Keratinocyte (primary cell): ENCODE data around the gene KRT38. TPM values are rescaled to one million over a fixed set of nuclear protein-coding genes. Genes with fewer than 3 reads are reported as not detected.
A peak's percentile ranks its signal among the peaks of the same experiment; 100 is the strongest.

Experiments used
- DNase-seq: peaks from one replicate; pipeline ENCODE4 v3.0.0-alpha.2; 2011; ENCODE audit warnings: low read depth, missing footprints, low spot score
- FAIRE-seq: peaks from 2 replicates; lab custom pipeline; 2011; peaks lifted over from hg19 to GRCh38; lab: Jason Lieb, UNC
- H2AFZ ChIP-seq: 2 replicates; pipeline ENCODE4 v1.6.0; 2012; ENCODE audit warnings: low read length, control low read depth, inconsistent platforms; ENCODE audit not compliant: control insufficient read depth
- H3K27ac ChIP-seq: 2 replicates; pipeline ENCODE4 v1.5.1; 2011; ENCODE audit warnings: low read length; ENCODE audit not compliant: control insufficient read depth, insufficient read depth
- H3K27me3 ChIP-seq: 3 replicates; pipeline ENCODE4 v1.6.0; 2011; ENCODE audit warnings: low read length; ENCODE audit not compliant: control insufficient read depth, insufficient read depth; ENCODE audit errors: extremely low read depth
- H3K36me3 ChIP-seq, 2 experiments: 2 replicates in 1 of 2; 3 replicates in 1 of 2; pipeline ENCODE4 v1.5.1; 2011; ENCODE audit warnings: low read length in 2 of 2, mild to moderate bottlenecking in 1 of 2; ENCODE audit not compliant: control insufficient read depth in 2 of 2, insufficient read depth in 2 of 2; ENCODE audit errors: extremely low read depth in 1 of 2
- H3K4me1 ChIP-seq: 3 replicates; pipeline ENCODE4 v1.5.1; 2011; ENCODE audit warnings: low read length; ENCODE audit not compliant: control insufficient read depth, insufficient read depth; ENCODE audit errors: extremely low read depth
- H3K4me2 ChIP-seq: 3 replicates; pipeline ENCODE4 v1.6.0; 2011; ENCODE audit warnings: low read depth, low read length; ENCODE audit not compliant: control insufficient read depth, insufficient read depth; ENCODE audit errors: extremely low read depth
- H3K4me3 ChIP-seq, 3 experiments: fragments of 200-600 bp in 1 of 3; sonication (generic) in 1 of 3; 2 replicates in 2 of 3; 3 replicates in 1 of 3; pipeline ENCODE4 v1.5.1; 2011 to 2016; ENCODE audit warnings: low read length in 3 of 3, mild to moderate bottlenecking in 3 of 3, control low read depth in 2 of 3, inconsistent platforms in 1 of 3, low read depth in 1 of 3, mixed read lengths in 1 of 3, mixed run types in 1 of 3, moderate library complexity in 1 of 3; ENCODE audit not compliant: control insufficient read depth in 2 of 3, insufficient read depth in 2 of 3; ENCODE audit errors: extremely low read depth in 1 of 3
- H3K79me2 ChIP-seq: 2 replicates; pipeline ENCODE4 v1.6.0; 2012; ENCODE audit warnings: low read length; ENCODE audit not compliant: control insufficient read depth, insufficient read depth
- H3K9ac ChIP-seq: 3 replicates; pipeline ENCODE4 v1.6.0; 2011; ENCODE audit warnings: low read length; ENCODE audit not compliant: control insufficient read depth, insufficient read depth; ENCODE audit errors: extremely low read depth
- H3K9me1 ChIP-seq: 3 replicates; pipeline ENCODE4 v1.6.0; 2011; ENCODE audit warnings: low read length; ENCODE audit not compliant: control insufficient read depth, insufficient read depth; ENCODE audit errors: extremely low read depth
- H3K9me3 ChIP-seq: 2 replicates; pipeline ENCODE4 v1.5.1; 2012; ENCODE audit warnings: low read depth, low read length; ENCODE audit not compliant: control insufficient read depth
- H4K20me1 ChIP-seq: 3 replicates; pipeline ENCODE4 v1.6.0; 2011; ENCODE audit warnings: low read length; ENCODE audit not compliant: control insufficient read depth, insufficient read depth; ENCODE audit errors: extremely low read depth
- CTCF ChIP-seq, 3 experiments: IDR thresholded peaks in 1 of 3; conservative IDR thresholded peaks in 1 of 3; optimal IDR thresholded peaks in 1 of 3; 2 replicates in 2 of 3; 3 replicates in 1 of 3; pipeline versions ENCODE3 to v1.5.1; 2011; ENCODE audit warnings: low read length in 3 of 3, mild to moderate bottlenecking in 3 of 3, moderate library complexity in 2 of 3, control low read depth in 1 of 3, inconsistent platforms in 1 of 3; ENCODE audit not compliant: insufficient read depth in 2 of 3; ENCODE audit errors: extremely low read depth in 1 of 3
- EZH2 ChIP-seq: IDR thresholded peaks from one replicate; pipeline ENCODE4 v1.6.1; 2012; ENCODE audit warnings: inconsistent platforms, mild to moderate bottlenecking, low read length, moderate library complexity
- dilution Hi-C: fragments of 300-500 bp; cut with MboI; formaldehyde crosslinking; loops from one replicate; pipeline ENCODE4 v1.7.0; 2020; ENCODE audit warnings: low sequenced_read_pairs; ENCODE audit not compliant: extremely low pct_ligation_motif_present
- polyA plus RNA-seq, 5 experiments: library from polyadenylated mRNA; depleted of rRNA in 3 of 5; stranded (reverse) in 3 of 5; stranded (forward) in 1 of 5; unstranded in 1 of 5; fragments of >200 nt; gene quantifications; 1 replicate in 1 of 5; 2 replicates in 3 of 5; 3 replicates in 1 of 5; pipeline versions ENCODE4 v1.2.1 to v1.2.3, GENCODE V29; 2011 to 2012; ENCODE audit warnings: missing spikeins in 2 of 5, low read depth in 1 of 5, low replicate concordance in 1 of 5

Gene KRT38
- polyA plus RNA-seq, 1 donor (not counting 4 experiments of a cell fraction or from before 2014, with no cell fraction given) = not detected

GRCh38 chr17:41394254-41394996 is 46.4 kb downstream of the KRT38 start:
- Histone ChIP-seq H3K36me3 (peaks cover 0 to 1% of the 10 kb centered on the region in 2 experiments), H3K79me2 (peaks cover 11% of the 10 kb centered on the region), H4K20me1 (no peaks in the 10 kb centered on the region), H3K4me3 (peak overlapping the region; percentile 8 to 29 (median 29)), H3K9ac (peak overlapping the region; percentile 67), H3K9me1 (no peaks in the 10 kb centered on the region), H3K4me2 (peak overlapping the region; percentile 73), H3K27ac (peak overlapping the region; percentile 95), H3K9me3 (no peaks in the 10 kb centered on the region), H3K27me3 (no peaks in the 10 kb centered on the region), H2AFZ (no peak overlapping the region), H3K4me1 (peaks cover 60% of the 10 kb centered on the region)
- peak; percentile 100 for FAIRE-seq
- TF ChIP-seq EZH2 = no peak
- TF ChIP-seq CTCF (optimal IDR thresholded peaks at IDR 0.05 in 1 of 3, IDR thresholded peaks at IDR 0.05 in 1 of 3, conservative IDR thresholded peaks at IDR 0.05 in 1 of 3; ENCODE audit: extremely low read depth in 1 of 3, insufficient read depth in 2 of 3, low read length in 3 of 3) = no peak
- peak; percentile 88 for DNase-seq
- dilution Hi-C loops = no loop called here

- peaks cover 60% of the 10 kb centered on the region for H3K4me1 ChIP-seq
- peak overlapping the region in 1 of 3 experiments; percentile 29 for H3K4me3 ChIP-seq
- no peaks in the 10 kb centered on the region for H4K20me1 ChIP-seq
- H3K27me3 ChIP-seq = no peaks in the 10 kb centered on the region
- H3K4me2 ChIP-seq = peak overlapping the region; percentile 73
- no peak for DNase-seq
- H3K9me1 ChIP-seq = no peaks in the 10 kb centered on the region
- H3K9ac ChIP-seq = peak overlapping the region; percentile 67
- H3K36me3 ChIP-seq = peaks cover 0 to 1% of the 10 kb centered on the region in 2 experiments
- dilution Hi-C loops = no loop called here
- no peaks in the 10 kb centered on the region for H3K9me3 ChIP-seq
- no peak for TF ChIP-seq EZH2
- no peak for TF ChIP-seq CTCF (optimal IDR thresholded peaks at IDR 0.05 in 1 of 3, IDR thresholded peaks at IDR 0.05 in 1 of 3, conservative IDR thresholded peaks at IDR 0.05 in 1 of 3; ENCODE audit: extremely low read depth in 1 of 3, insufficient read depth in 2 of 3, low read length in 3 of 3)
- H3K27ac ChIP-seq = peak overlapping the region; percentile 95
- peaks cover 11% of the 10 kb centered on the region for H3K79me2 ChIP-seq
- no peak overlapping the region for H2AFZ ChIP-seq
- peak; percentile 55 for FAIRE-seq
Observed at GRCh38 chr17:41393826-41394225, 47.0 kb downstream of the KRT38 start.
